Duodenal mucosa (tissue), 2 donors: ENCODE data around the gene RXFP1.

Experiments
- H3K27ac ChIP-seq: one replicate; pipeline ENCODE4 v1.7.0; 2013; ENCODE audit warnings: low read depth, low read length
- H3K27me3 ChIP-seq, 2 donors: one replicate each; pipeline ENCODE4 v1.7.0; 2013; ENCODE audit warnings: low read length in 2 of 2, control low read depth in 1 of 2; ENCODE audit not compliant: insufficient read depth in 2 of 2, control insufficient read depth in 1 of 2
- H3K36me3 ChIP-seq, 2 donors: one replicate each; pipeline ENCODE4 v1.7.0; 2013; ENCODE audit warnings: low read length in 2 of 2, control low read depth in 1 of 2; ENCODE audit not compliant: insufficient read depth in 2 of 2, control insufficient read depth in 1 of 2
- H3K4me1 ChIP-seq, 2 donors: one replicate each; pipeline ENCODE4 v1.7.0; 2013; ENCODE audit warnings: low read length in 2 of 2, control low read depth in 1 of 2; ENCODE audit not compliant: insufficient read depth in 2 of 2, control insufficient read depth in 1 of 2
- H3K4me3 ChIP-seq, 2 donors: one replicate each; pipeline ENCODE4 v1.7.0; 2013; ENCODE audit warnings: low read length in 2 of 2, low read depth in 1 of 2
- H3K9ac ChIP-seq, 2 donors: one replicate each; pipeline ENCODE4 v1.7.0; 2013; ENCODE audit warnings: low read length in 2 of 2, low read depth in 1 of 2
- H3K9me3 ChIP-seq, 2 donors: one replicate each; pipeline ENCODE4 v1.7.0; 2013; ENCODE audit warnings: low read length in 2 of 2, control low read depth in 1 of 2; ENCODE audit not compliant: control insufficient read depth in 1 of 2

RXFP1 gene

GRCh38 chr4:158581161-158581560 lies 59.5 kb downstream of the RXFP1 start:
- Histone ChIP-seq H3K9ac (no peak overlapping the region), H3K4me1 (no peaks in the 10 kb centered on the region), H3K27me3 (no peaks in the 10 kb centered on the region), H3K27ac (no peak overlapping the region), H3K9me3 (no peaks in the 10 kb centered on the region), H3K4me3 (no peak overlapping the region), H3K36me3 (no peaks in the 10 kb centered on the region)

DNA sequence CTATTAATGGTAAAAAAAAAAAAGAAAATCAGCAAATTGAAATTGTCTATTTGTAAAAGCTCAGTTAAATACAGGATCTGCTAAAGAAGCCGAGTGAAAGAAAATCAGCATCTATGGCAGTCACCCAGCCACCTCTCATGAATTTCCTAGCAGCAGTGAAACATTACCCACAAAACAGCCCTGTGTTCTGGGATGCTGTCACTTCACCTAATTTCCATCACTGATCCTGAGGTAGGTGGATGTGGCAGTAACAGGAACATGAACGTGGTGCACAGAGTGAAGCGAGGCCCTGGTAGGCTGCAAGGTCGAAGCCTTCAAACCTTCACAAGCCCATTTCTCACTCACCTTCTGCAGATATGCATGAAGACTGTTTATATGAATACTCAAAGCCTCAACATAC lies 65.2 kb downstream of the RXFP1 start:
- Histone ChIP-seq H3K4me1 (no peaks in the 10 kb centered on the region), H3K27ac (no peak overlapping the region), H3K9me3 (no peaks in the 10 kb centered on the region), H3K36me3 (no peaks in the 10 kb centered on the region), H3K4me3 (no peak overlapping the region), H3K9ac (no peak overlapping the region), H3K27me3 (peaks cover 0 to 4% of the 10 kb centered on the region in 2 donors)

DNA sequence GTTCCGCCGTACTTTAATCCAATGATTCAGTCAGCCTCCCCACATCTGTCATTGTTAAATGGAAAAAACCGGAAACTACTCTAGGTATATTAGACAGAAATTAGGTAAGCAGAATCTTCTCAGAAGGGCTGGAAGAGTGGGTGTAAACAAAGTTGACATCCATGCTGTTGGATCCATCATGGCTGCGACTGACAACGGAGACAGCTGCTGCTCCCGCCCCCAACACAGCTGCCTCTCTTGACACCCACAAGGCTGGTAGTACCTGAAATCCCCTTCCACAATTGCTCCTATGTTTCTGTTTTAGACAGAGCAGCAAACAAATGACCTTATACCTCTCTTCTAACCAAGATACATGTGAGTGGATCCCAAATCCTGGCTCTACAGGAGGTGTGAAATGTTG lies 66.6 kb downstream of the RXFP1 start:
- H3K4me3 ChIP-seq = no peak overlapping the region
- H3K36me3 ChIP-seq = no peaks in the 10 kb centered on the region
- peaks cover 0 to 4% of the 10 kb centered on the region in 2 donors for H3K27me3 ChIP-seq
- H3K27ac ChIP-seq = no peak overlapping the region
- no peaks in the 10 kb centered on the region for H3K9me3 ChIP-seq
- no peak overlapping the region for H3K9ac ChIP-seq
- H3K4me1 ChIP-seq = no peaks in the 10 kb centered on the region

DNA sequence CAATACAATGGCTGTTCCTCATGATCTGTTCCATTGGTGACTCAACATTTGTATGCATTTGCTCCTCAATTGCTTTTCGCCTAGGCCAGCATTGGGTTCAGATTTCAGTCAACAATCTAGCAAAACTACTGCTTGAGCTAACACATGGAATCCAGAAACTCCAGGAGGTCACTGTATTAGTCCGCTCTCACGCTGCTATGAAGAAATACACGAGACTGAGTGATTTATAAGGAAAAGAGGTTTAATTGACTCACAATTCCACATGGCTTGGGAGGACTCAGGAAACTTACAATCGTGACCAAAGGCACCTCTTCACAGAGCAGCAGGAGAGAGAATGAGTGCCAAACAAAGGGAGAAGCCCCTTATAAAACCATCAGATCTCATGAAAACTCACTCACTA lies 67.1 kb downstream of the RXFP1 start:
- peaks cover 0 to 4% of the 10 kb centered on the region in 2 donors for H3K27me3 ChIP-seq
- H3K36me3 ChIP-seq = no peaks in the 10 kb centered on the region
- H3K27ac ChIP-seq = no peak overlapping the region
- no peaks in the 10 kb centered on the region for H3K9me3 ChIP-seq
- H3K9ac ChIP-seq = no peak overlapping the region
- H3K4me3 ChIP-seq = no peak overlapping the region
- no peaks in the 10 kb centered on the region for H3K4me1 ChIP-seq

DNA sequence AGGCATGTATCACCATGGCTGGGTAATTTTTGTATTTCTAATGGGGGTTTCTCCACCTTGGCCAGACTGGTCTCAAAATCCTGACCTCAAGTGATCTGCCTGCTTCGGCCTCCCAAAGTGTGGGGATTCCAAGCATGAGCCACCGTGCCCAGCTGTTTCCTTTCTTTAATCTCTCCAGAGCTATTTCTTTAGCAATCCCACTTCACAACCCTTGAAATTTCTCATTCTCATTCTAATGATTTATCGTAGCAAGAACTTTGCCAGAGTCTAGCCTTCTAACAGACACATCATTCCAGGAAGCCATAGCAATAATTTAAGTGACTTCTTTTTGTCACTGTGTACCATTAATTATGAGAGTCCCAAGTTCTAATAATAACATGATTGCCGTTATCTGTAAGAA lies 68.6 kb downstream of the RXFP1 start:
- no peaks in the 10 kb centered on the region for H3K9me3 ChIP-seq
- H3K27me3 ChIP-seq = peaks cover 0 to 4% of the 10 kb centered on the region in 2 donors
- no peaks in the 10 kb centered on the region for H3K4me1 ChIP-seq
- no peak overlapping the region for H3K9ac ChIP-seq
- H3K27ac ChIP-seq = no peak overlapping the region
- no peak overlapping the region for H3K4me3 ChIP-seq
- no peaks in the 10 kb centered on the region for H3K36me3 ChIP-seq

DNA sequence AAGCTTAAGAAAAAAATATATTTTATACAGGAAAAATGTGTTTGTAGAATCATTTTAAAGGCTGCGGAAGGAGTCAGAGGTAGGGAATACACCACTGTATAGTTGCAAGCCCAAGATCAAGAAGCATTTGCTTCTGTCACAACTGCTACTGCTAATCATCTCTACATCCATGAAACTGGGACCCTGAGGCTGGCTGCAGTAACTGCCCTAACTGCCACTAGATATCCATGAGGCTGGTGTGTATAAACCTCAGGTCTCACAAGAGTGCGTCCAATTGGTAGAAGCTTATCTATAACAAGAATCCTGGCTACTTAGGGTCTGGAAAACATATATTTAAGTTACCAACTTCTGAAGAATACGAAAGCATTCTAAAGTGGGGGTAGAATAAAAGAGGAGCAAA lies 69.1 kb downstream of the RXFP1 start:
- no peaks in the 10 kb centered on the region for H3K9me3 ChIP-seq
- no peaks in the 10 kb centered on the region for H3K36me3 ChIP-seq
- no peak overlapping the region for H3K27ac ChIP-seq
- H3K9ac ChIP-seq = no peak overlapping the region
- H3K4me3 ChIP-seq = no peak overlapping the region
- H3K4me1 ChIP-seq = no peaks in the 10 kb centered on the region
- peaks cover 0 to 4% of the 10 kb centered on the region in 2 donors for H3K27me3 ChIP-seq

DNA sequence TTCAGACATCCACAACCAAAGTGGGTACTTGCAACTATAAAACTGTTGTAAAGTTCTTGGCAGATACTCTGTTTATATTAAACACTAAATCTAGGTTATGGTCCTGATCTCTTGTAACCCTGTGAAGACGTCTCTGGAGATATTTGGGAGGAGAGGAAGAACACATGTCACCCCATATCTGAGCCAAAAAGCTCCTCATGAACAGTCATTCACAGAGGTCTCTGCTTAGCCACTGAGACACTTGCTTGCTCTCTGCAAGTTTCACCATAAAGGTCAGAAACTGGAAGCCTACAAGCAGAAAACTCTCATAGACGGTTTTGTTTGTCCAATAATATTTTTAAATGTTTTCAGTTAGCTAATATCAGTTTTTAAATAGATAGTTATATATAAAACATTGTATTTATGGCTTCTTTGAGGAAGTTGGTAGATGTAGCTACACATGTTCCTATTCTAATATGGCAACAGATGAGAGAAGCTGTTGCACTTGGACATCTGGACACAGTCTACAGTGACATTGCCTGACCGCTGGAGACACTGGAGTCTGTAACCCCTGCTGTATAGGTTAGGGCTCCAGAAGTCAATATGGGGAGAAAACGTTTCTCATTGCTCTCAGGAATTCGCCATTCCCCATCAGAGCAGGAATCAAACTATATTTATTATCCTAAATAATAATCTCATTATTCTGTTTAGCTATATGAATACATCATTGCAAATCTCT lies 76.4 kb downstream of the RXFP1 start:
- Histone ChIP-seq H3K4me3 (no peak overlapping the region), H3K9ac (no peak overlapping the region), H3K36me3 (no peaks in the 10 kb centered on the region), H3K4me1 (no peaks in the 10 kb centered on the region), H3K27ac (no peak overlapping the region), H3K27me3 (peaks cover 0 to 4% of the 10 kb centered on the region in 2 donors), H3K9me3 (no peaks in the 10 kb centered on the region)

DNA sequence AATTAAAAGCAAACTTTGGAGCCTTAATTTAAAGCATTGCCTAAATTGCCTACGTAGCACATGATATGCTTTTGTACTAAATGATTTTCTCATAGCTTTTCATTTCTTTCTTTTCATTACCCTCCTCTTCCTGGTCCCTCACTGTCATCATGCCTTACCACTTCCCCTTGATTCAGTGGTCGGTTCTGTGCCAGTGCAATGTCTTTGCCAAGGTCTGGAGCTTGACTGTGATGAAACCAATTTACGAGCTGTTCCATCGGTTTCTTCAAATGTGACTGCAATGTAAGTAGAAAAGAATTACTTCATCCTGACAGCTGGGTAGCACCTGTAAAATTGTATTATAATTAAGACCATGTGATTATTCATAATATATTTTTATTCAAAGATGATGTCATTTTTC lies 77.5 kb downstream of the RXFP1 start:
- Histone ChIP-seq H3K36me3 (no peaks in the 10 kb centered on the region), H3K27ac (no peak overlapping the region), H3K9ac (no peak overlapping the region), H3K4me3 (no peak overlapping the region), H3K27me3 (peaks cover 0 to 4% of the 10 kb centered on the region in 2 donors), H3K4me1 (no peaks in the 10 kb centered on the region), H3K9me3 (no peaks in the 10 kb centered on the region)

- H3K9me3 ChIP-seq = no peaks in the 10 kb centered on the region
- H3K36me3 ChIP-seq = no peaks in the 10 kb centered on the region
- no peak overlapping the region for H3K9ac ChIP-seq
- no peak overlapping the region for H3K4me3 ChIP-seq
- H3K4me1 ChIP-seq = no peaks in the 10 kb centered on the region
- peaks cover 0 to 4% of the 10 kb centered on the region in 2 donors for H3K27me3 ChIP-seq
- no peak overlapping the region for H3K27ac ChIP-seq
Measured at GRCh38 chr4:158599765-158600498, 78.2 kb downstream of the RXFP1 start.

DNA sequence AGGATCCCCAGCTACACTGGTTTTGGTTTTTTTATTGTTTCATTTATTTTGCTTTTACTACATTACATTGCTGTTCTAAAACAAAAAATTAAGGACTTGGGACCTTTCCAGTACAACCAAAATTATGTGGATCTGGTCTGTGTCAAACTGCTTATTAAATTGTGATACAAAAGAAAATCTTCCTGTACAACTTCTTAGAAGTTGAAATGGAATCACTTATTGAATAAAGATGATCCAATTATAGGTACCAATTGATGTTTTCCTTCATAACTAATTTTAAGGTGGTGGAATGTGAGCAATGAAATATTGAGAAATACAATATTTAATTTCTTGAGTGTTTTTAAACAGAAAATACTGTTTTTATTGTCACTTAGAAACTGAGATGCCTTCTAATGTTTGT lies 82.7 kb downstream of the RXFP1 start:
- no peak overlapping the region for H3K4me3 ChIP-seq
- H3K27ac ChIP-seq = no peak overlapping the region
- H3K9ac ChIP-seq = no peak overlapping the region
- H3K36me3 ChIP-seq = no peaks in the 10 kb centered on the region
- H3K4me1 ChIP-seq = no peaks in the 10 kb centered on the region
- H3K9me3 ChIP-seq = no peaks in the 10 kb centered on the region
- no peaks in the 10 kb centered on the region for H3K27me3 ChIP-seq
